ENCODE results near the gene TCHP.
"Not testable (repeated sequence)": the region's sequence is repeated elsewhere in the genome, so short reads cannot be mapped to it uniquely, and the experiment has no call there.

TCHP gene

GRCh38 chr12:109879351-109880042 is 20.6 kb upstream of the TCHP start:
- no peak for DNase-seq (ENCODE audit: low read depth in 2 of 2)

- peak; percentile 77 to 81 for DNase-seq (ENCODE audit: low read depth in 2 of 2)
Observed at GRCh38 chr12:109880043-109880931, 19.8 kb upstream of the TCHP start, which contains the start of gene GLTP. GLTP (minus strand) TSS chr12:109880541; CDS start chr12:109880374, 167 bp downstream.

- no peak for DNase-seq (ENCODE audit: low read depth in 2 of 2)
Observed at GRCh38 chr12:109880938-109881337, 19.1 kb upstream of the TCHP start.

GRCh38 chr12:109881752-109882151 is 18.3 kb upstream of the TCHP start:
- no peak for DNase-seq (ENCODE audit: low read depth in 2 of 2)

GRCh38 chr12:109883461-109883860 is 16.6 kb upstream of the TCHP start:
- no peak for DNase-seq (ENCODE audit: low read depth in 2 of 2)

- no peak for DNase-seq (ENCODE audit: low read depth in 2 of 2)
Observed at GRCh38 chr12:109885616-109886015, 14.5 kb upstream of the TCHP start.

GRCh38 chr12:109888179-109889020 is 11.7 kb upstream of the TCHP start:
- no peak for DNase-seq (ENCODE audit: low read depth in 2 of 2)

GRCh38 chr12:109890620-109891170 is 9.4 kb upstream of the TCHP start:
- no peak for DNase-seq (ENCODE audit: low read depth in 2 of 2)

GRCh38 chr12:109891731-109892130 is 8.3 kb upstream of the TCHP start:
- not testable (repeated sequence) for DNase-seq (ENCODE audit: low read depth in 2 of 2)

GRCh38 chr12:109892165-109892715 is 7.8 kb upstream of the TCHP start:
- DNase-seq (ENCODE audit: low read depth in 2 of 2) = no peak

GRCh38 chr12:109892748-109893147 is 7.3 kb upstream of the TCHP start:
- DNase-seq (ENCODE audit: low read depth in 2 of 2) = no peak

- no peak for DNase-seq (ENCODE audit: low read depth in 2 of 2)
Observed at GRCh38 chr12:109893261-109893995, 6.6 kb upstream of the TCHP start.

- DNase-seq (ENCODE audit: low read depth in 2 of 2) = no peak
Observed at GRCh38 chr12:109894939-109895338, 5.1 kb upstream of the TCHP start.

GRCh38 chr12:109896188-109896587 is 3.9 kb upstream of the TCHP start:
- no peak for DNase-seq (ENCODE audit: low read depth in 2 of 2)

GRCh38 chr12:109897029-109897428 is 3.0 kb upstream of the TCHP start:
- no peak for DNase-seq (ENCODE audit: low read depth in 2 of 2)

GRCh38 chr12:109899345-109899744 is 729 bp upstream of the TCHP start:
- not testable (repeated sequence) for DNase-seq (ENCODE audit: low read depth in 2 of 2)

GRCh38 chr12:109900752-109901580 is 892 bp downstream of the TCHP start:
- no peak for DNase-seq (ENCODE audit: low read depth in 2 of 2)

- DNase-seq (ENCODE audit: low read depth in 2 of 2) = no peak
Observed at GRCh38 chr12:109902891-109903418, 2.9 kb downstream of the TCHP start.

- DNase-seq (ENCODE audit: low read depth in 2 of 2) = no peak
Observed at GRCh38 chr12:109905301-109905700, 5.2 kb downstream of the TCHP start.
